ENCODE data around the gene EHF. TPM values are rescaled to one million over a fixed set of nuclear protein-coding genes. Genes with fewer than 3 reads are reported as not detected.

The EHF gene
- total and polyA plus RNA-seq, 10 donors = 0.02 to 1.8 (median 0.40) TPM; not detected in 2

GRCh38 chr11:34632105-34632791 lies 11.4 kb downstream of the EHF start:
- DNase-seq = no peak
- Histone ChIP-seq H3K4me3 (no peak overlapping the region), H3K27ac (no peak overlapping the region), H3K36me3 (no peaks in the 10 kb centered on the region), H3K9me3 (no peaks in the 10 kb centered on the region), H3K27me3 (replicated peaks in 1 of 7) (no peaks in the 10 kb centered on the region), H3K4me1 (peaks cover 0 to 13% (median 8%) of the 10 kb centered on the region in 6 donors)
- WGBS, 5 donors = 82 to 87% (median 85%) methylated on average over 7 of the region's 7 CpGs
- TF ChIP-seq CTCF (IDR thresholded peaks at IDR 0.05 in 8 of 11, conservative IDR thresholded peaks at IDR 0.05 in 3 of 11) = no peak
- TF ChIP-seq POLR2A (IDR thresholded peaks at IDR 0.05) = no peak
- TF ChIP-seq POLR2AphosphoS5 (IDR thresholded peaks at IDR 0.05) = no peak
- intact Hi-C loops (cut with DNase I; ENCODE audit: low total_unique reads) = no loop called here

DNA sequence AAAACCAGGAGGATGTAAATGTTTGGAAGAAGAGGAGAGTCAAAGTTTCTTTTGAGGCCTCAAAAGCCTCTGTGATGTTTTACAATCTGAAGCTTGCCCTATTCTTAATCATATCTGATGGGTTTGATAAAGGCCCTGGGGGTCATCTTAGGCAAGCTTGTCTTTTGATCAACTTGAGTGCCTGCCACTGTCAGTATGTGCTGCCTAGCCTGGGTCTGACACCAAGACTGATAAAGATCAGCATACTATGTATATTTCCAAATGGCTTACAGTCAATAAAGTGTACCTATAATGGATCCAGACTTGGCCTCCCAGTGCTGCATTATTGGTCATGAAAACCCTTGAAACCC lies 12.7 kb downstream of the EHF start:
- Histone ChIP-seq H3K27ac (no peak overlapping the region), H3K27me3 (replicated peaks in 1 of 7) (no peaks in the 10 kb centered on the region), H3K9me3 (no peaks in the 10 kb centered on the region), H3K4me3 (no peak overlapping the region), H3K36me3 (no peaks in the 10 kb centered on the region), H3K4me1 (peaks cover 0 to 13% (median 8%) of the 10 kb centered on the region in 6 donors)
- no peak for DNase-seq
- TF ChIP-seq POLR2AphosphoS5 (IDR thresholded peaks at IDR 0.05) (no peak), POLR2A (IDR thresholded peaks at IDR 0.05) (no peak), CTCF (IDR thresholded peaks at IDR 0.05 in 8 of 11, conservative IDR thresholded peaks at IDR 0.05 in 3 of 11) (no peak)
- intact Hi-C loops (cut with DNase I; ENCODE audit: low total_unique reads) = no loop called here

- H3K9me3 ChIP-seq = no peaks in the 10 kb centered on the region
- WGBS, 5 donors = 35 to 45% (median 37%) methylated on average over 5 of the region's 5 CpGs
- H3K27ac ChIP-seq = no peak overlapping the region
- no peak overlapping the region for H3K4me3 ChIP-seq
- no peaks in the 10 kb centered on the region for H3K36me3 ChIP-seq
- H3K4me1 ChIP-seq = peaks cover 0 to 13% (median 8%) of the 10 kb centered on the region in 6 donors
- no peaks in the 10 kb centered on the region for H3K27me3 ChIP-seq (replicated peaks in 1 of 7)
- intact Hi-C loops (cut with DNase I; ENCODE audit: low total_unique reads) = no loop called here
- DNase-seq = no peak
- no peak for TF ChIP-seq POLR2AphosphoS5 (IDR thresholded peaks at IDR 0.05)
- no peak for TF ChIP-seq POLR2A (IDR thresholded peaks at IDR 0.05)
- peak in 3 of 11 experiments; percentile 4 to 22 (median 15) for TF ChIP-seq CTCF (IDR thresholded peaks at IDR 0.05 in 8 of 11, conservative IDR thresholded peaks at IDR 0.05 in 3 of 11)
These were observed 13.2 kb downstream of the EHF start for GRCh38 chr11:34633990-34634693.

- Histone ChIP-seq H3K4me3 (no peak overlapping the region), H3K36me3 (no peaks in the 10 kb centered on the region), H3K27me3 (replicated peaks in 1 of 7) (peaks cover 0 to 4% (median 0%) of the 10 kb centered on the region in 7 donors), H3K9me3 (no peaks in the 10 kb centered on the region), H3K4me1 (peaks cover 0 to 13% (median 8%) of the 10 kb centered on the region in 6 donors), H3K27ac (no peak overlapping the region)
- TF ChIP-seq POLR2AphosphoS5 (IDR thresholded peaks at IDR 0.05) (no peak), CTCF (IDR thresholded peaks at IDR 0.05 in 8 of 11, conservative IDR thresholded peaks at IDR 0.05 in 3 of 11) (no peak), POLR2A (IDR thresholded peaks at IDR 0.05) (no peak)
- intact Hi-C loops (cut with DNase I; ENCODE audit: low total_unique reads) = no loop called here
- WGBS, 5 donors = 79 to 85% (median 82%) methylated on average over 2 of the region's 2 CpGs
- DNase-seq = no peak
These were observed 13.8 kb downstream of the EHF start for GRCh38 chr11:34634694-34635062.

Measured in spleen (tissue), 11 donors.